ENCODE results near the gene TFCP2L1. TPM values are rescaled to one million over a fixed set of nuclear protein-coding genes. Genes with fewer than 3 reads are reported as not detected.

TFCP2L1 gene
- total RNA-seq, 1 donor from 2014 or later = 12.3 TPM

GRCh38 chr2:121238828-121239227 is 46.2 kb downstream of the TFCP2L1 start:
- DNase-seq (ENCODE audit: low read depth) = no peak
- no peak overlapping the region for H3K4me3 ChIP-seq (ENCODE audit: low read depth, low read length)
- no peak for TF ChIP-seq CTCF (conservative IDR thresholded peaks at IDR 0.05; ENCODE audit: low read depth, low read length)

DNA sequence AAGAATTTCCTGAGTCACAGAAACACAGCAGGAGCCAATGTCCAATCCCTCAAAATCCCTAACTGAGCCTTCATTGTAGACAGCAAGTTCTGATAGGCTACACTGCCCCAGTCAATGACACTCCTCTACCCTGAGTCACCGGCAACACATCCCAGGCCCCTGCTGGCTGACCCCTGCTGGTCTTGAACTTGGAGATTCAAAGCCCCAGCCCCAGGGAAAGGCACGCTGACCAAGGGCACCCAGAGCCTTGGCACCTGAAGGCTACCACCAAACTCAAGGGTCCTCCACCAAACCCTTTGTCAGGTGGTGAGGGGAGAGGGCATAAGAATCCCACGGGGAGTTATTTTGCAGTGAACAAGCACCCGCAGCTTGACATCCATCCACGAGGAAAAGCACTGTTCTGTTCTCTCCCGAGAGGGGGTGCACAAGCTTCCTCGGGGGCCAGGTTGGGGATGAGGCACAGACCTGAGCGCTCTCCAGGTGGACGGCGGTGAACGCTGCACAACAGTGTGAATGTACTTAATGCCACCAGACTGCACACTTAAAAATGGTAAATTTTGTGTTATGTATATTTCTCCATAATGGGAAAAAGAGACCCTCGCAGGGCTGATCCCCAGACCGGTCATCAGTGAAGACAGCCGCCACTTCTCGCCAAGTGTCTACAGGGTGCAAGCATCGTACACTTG is 46.9 kb downstream of the TFCP2L1 start:
- H3K4me3 ChIP-seq (ENCODE audit: low read depth, low read length) = no peak overlapping the region
- DNase-seq (ENCODE audit: low read depth) = no peak

DNA sequence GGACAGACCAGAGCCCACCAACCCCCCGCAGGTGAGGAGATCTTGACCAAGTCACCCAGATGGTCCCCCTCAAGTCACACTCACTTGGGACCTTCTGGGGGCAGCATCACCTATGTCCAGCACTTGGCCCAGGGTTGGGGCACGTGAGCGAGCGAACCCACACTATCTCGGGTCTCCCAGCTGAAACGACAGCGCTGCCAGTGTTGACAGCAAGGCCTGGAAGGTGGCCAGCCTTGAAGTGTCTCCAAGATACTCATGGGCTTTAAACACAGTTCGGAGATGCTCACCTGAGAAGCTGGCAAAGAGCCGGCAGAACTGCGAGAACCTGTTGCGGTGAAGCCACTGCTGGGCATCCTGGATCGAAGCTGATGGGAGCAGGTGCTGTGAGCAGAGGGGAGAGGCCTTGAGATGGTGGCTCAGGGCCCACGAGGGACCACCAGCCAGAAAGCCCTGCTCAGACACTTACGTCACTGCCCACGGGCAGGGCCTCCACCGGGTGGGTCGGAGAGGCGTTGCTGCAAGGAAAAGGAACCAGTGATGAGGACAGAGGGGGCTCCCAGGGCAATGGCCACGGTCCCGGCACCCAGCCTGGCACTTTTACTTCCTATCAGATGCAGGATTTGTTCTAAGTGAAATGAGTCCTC is 47.5 kb downstream of the TFCP2L1 start:
- TF ChIP-seq CTCF (conservative IDR thresholded peaks at IDR 0.05; ENCODE audit: low read depth, low read length) = no peak
- DNase-seq (ENCODE audit: low read depth) = no peak
- H3K4me3 ChIP-seq (ENCODE audit: low read depth, low read length) = no peak overlapping the region

More for the DNA sequence above, 46.9 kb downstream of the TFCP2L1 start:
- TF ChIP-seq CTCF (conservative IDR thresholded peaks at IDR 0.05; ENCODE audit: low read depth, low read length) = peak; percentile 19

- no peak for TF ChIP-seq CTCF (conservative IDR thresholded peaks at IDR 0.05; ENCODE audit: low read depth, low read length)
- no peak for DNase-seq (ENCODE audit: low read depth)
- no peak overlapping the region for H3K4me3 ChIP-seq (ENCODE audit: low read depth, low read length)
Measured at GRCh38 chr2:121236650-121237180, 48.3 kb downstream of the TFCP2L1 start.

- H3K4me3 ChIP-seq (ENCODE audit: low read depth, low read length) = no peak overlapping the region
- TF ChIP-seq CTCF (conservative IDR thresholded peaks at IDR 0.05; ENCODE audit: low read depth, low read length) = no peak
- DNase-seq (ENCODE audit: low read depth) = no peak
Measured at GRCh38 chr2:121236101-121236640, 48.8 kb downstream of the TFCP2L1 start.

- TF ChIP-seq CTCF (conservative IDR thresholded peaks at IDR 0.05; ENCODE audit: low read depth, low read length) = no peak
- no peak for DNase-seq (ENCODE audit: low read depth)
Measured at GRCh38 chr2:121235542-121235941, 49.5 kb downstream of the TFCP2L1 start.

More at GRCh38 chr2:121235542-121235941, 49.5 kb downstream of the TFCP2L1 start:
- no peak overlapping the region for H3K4me3 ChIP-seq (ENCODE audit: low read depth, low read length)
